ENCODE results near the gene NSD2.

DNA sequence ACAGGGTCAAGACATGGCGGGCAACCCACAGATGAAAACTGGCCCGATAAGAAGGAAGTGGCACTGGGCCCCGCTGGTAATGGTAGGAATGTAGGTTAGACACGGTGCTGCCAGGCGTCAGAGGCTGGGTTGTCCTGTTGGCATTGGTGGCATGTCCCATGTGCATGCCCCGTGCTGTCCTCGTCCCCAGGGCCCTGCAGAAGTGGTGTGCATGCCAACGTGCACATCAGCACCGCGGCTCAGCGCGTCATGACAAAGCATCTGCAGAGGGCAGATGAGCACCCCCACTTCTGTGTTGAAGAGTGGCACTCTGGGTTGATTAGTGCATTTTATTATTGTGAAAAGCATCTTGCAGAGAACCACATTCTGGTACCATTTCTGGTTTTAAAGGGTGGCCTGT is 102.0 kb downstream of the NSD2 start:
- no peak for TF ChIP-seq EZH2 (IDR thresholded peaks at IDR 0.05)
- no peak for TF ChIP-seq FOXP2 (optimal IDR thresholded peaks at IDR 0.05; ENCODE audit: control extremely low read depth, extremely low read length, insufficient read depth)
- no peak for TF ChIP-seq POLR2AphosphoS5 (IDR thresholded peaks at IDR 0.05; ENCODE audit: borderline replicate concordance, low read depth, low read length)
